ENCODE measurements around the gene IVD.
"Not testable (repeated sequence)": the region's sequence is repeated elsewhere in the genome, so short reads cannot be mapped to it uniquely, and the experiment has no call there.

IVD gene

GRCh38 chr15:40439461-40439959 is 33.9 kb downstream of the IVD start:
- DNase-seq (ENCODE audit: low read depth in 3 of 3), result no peak

GRCh38 chr15:40439960-40440742 is 34.6 kb downstream of the IVD start:
- DNase-seq (ENCODE audit: low read depth in 3 of 3), result peak in 1 of 3 donors; percentile 27

- peak; percentile 89 to 96 (median 94) for DNase-seq (ENCODE audit: low read depth in 3 of 3)
Observed at GRCh38 chr15:40440743-40441564, 35.4 kb downstream of the IVD start, which contains the start of gene BAHD1. TSS of gene BAHD1 (plus strand) at chr15:40440953. CDS start at chr15:40458465, 17,512 bp downstream.

- DNase-seq (ENCODE audit: low read depth in 3 of 3), result peak in 1 of 3 donors; percentile 27
Observed at GRCh38 chr15:40441565-40442531, 36.3 kb downstream of the IVD start.

- DNase-seq (ENCODE audit: low read depth in 3 of 3), result no peak
Observed at GRCh38 chr15:40443255-40443654, 37.7 kb downstream of the IVD start.

- no peak for DNase-seq (ENCODE audit: low read depth in 3 of 3)
Observed at GRCh38 chr15:40443846-40444245, 38.3 kb downstream of the IVD start.

GRCh38 chr15:40444736-40445135 is 39.1 kb downstream of the IVD start:
- no peak for DNase-seq (ENCODE audit: low read depth in 3 of 3)

- DNase-seq (ENCODE audit: low read depth in 3 of 3), result no peak
Observed at GRCh38 chr15:40445421-40445922, 39.9 kb downstream of the IVD start.

- no peak for DNase-seq (ENCODE audit: low read depth in 3 of 3)
Observed at GRCh38 chr15:40446144-40446543, 40.5 kb downstream of the IVD start.

GRCh38 chr15:40448354-40448753 is 42.8 kb downstream of the IVD start:
- DNase-seq (ENCODE audit: low read depth in 3 of 3), result no peak

GRCh38 chr15:40449275-40449674 is 43.7 kb downstream of the IVD start:
- DNase-seq (ENCODE audit: low read depth in 3 of 3), result no peak

- DNase-seq (ENCODE audit: low read depth in 3 of 3), result no peak
Observed at GRCh38 chr15:40450047-40450446, 44.5 kb downstream of the IVD start.

GRCh38 chr15:40451527-40452158 is 46.0 kb downstream of the IVD start:
- DNase-seq (ENCODE audit: low read depth in 3 of 3), result no peak

GRCh38 chr15:40452296-40453090 is 46.9 kb downstream of the IVD start:
- DNase-seq (ENCODE audit: low read depth in 3 of 3), result no peak

- DNase-seq (ENCODE audit: low read depth in 3 of 3), result not testable (repeated sequence)
Observed at GRCh38 chr15:40453941-40454340, 48.3 kb downstream of the IVD start.

GRCh38 chr15:40454904-40455391 is 49.4 kb downstream of the IVD start:
- DNase-seq (ENCODE audit: low read depth in 3 of 3), result no peak

- DNase-seq (ENCODE audit: low read depth in 3 of 3), result no peak
Observed at GRCh38 chr15:40456299-40456712, 50.7 kb downstream of the IVD start.

- no peak for DNase-seq (ENCODE audit: low read depth in 3 of 3)
Observed at GRCh38 chr15:40456738-40457137, 51.1 kb downstream of the IVD start.

- DNase-seq (ENCODE audit: low read depth in 3 of 3), result no peak
Observed at GRCh38 chr15:40458495-40459371, 53.1 kb downstream of the IVD start.
